ENCODE data around the gene AKAP13.

DNA sequence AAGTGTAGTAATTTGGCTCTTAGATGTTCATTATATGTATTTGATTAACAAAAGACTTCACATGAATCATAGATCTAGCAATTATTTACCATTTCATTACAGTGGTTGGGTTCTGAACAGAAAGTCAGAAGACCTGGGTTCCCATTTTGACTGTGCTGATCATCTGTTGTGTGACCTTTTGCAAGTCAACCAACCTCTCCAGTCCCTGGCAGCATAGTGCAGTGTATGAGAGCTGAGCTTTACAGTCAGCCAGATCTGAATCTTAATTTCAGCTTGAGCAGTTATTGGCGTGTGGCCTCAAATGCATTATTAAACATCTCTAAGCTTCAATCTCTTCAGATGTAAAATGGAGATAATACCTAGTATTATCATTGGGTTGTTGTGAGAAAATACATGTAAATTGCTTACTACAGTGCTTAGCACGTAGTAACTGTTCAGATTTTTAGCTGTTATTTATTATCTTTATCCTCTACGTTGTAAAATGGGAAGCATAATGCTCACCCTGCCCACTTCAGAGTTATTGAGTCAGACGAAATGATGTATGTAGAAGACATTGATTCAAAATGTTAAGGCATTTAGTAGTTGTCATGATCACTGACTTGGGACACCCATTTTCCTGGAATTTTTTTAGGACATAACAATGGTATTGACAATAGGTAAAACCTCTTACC lies 310.3 kb downstream of the AKAP13 start:
- TF ChIP-seq, protein P1, sequence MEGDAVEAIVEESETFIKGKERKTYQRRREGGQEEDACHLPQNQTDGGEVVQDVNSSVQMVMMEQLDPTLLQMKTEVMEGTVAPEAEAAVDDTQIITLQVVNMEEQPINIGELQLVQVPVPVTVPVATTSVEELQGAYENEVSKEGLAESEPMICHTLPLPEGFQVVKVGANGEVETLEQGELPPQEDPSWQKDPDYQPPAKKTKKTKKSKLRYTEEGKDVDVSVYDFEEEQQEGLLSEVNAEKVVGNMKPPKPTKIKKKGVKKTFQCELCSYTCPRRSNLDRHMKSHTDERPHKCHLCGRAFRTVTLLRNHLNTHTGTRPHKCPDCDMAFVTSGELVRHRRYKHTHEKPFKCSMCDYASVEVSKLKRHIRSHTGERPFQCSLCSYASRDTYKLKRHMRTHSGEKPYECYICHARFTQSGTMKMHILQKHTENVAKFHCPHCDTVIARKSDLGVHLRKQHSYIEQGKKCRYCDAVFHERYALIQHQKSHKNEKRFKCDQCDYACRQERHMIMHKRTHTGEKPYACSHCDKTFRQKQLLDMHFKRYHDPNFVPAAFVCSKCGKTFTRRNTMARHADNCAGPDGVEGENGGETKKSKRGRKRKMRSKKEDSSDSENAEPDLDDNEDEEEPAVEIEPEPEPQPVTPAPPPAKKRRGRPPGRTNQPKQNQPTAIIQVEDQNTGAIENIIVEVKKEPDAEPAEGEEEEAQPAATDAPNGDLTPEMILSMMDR (IDR thresholded peaks at IDR 0.05) = no peak
- TF ChIP-seq POLR2A (IDR thresholded peaks at IDR 0.05) = no peak
